ENCODE measurements around the gene EIF1.

GRCh38 chr17:41710472-41711090, 21.9 kb downstream of the EIF1 start:
- TF ChIP-seq CTCF (IDR thresholded peaks at IDR 0.05) (no peak), USF2 (CRISPR knock-in tag; IDR thresholded peaks at IDR 0.05) (no peak), ZNF425 (CRISPR knock-in tag; conservative IDR thresholded peaks at IDR 0.05) (no peak), JUN (CRISPR knock-in tag; IDR thresholded peaks at IDR 0.05) (no peak), PREB (CRISPR knock-in tag; IDR thresholded peaks at IDR 0.05; ENCODE audit: borderline replicate concordance) (no peak), MLX (CRISPR knock-in tag; IDR thresholded peaks at IDR 0.05) (no peak), TP53 (CRISPR knock-in tag; IDR thresholded peaks at IDR 0.05) (no peak), ZNF138 (CRISPR knock-in tag; conservative IDR thresholded peaks at IDR 0.05) (no peak), ZNF121 (CRISPR knock-in tag; IDR thresholded peaks at IDR 0.05) (no peak), CREB1 (CRISPR knock-in tag; IDR thresholded peaks at IDR 0.05) (no peak), NFE2L1 (CRISPR knock-in tag; IDR thresholded peaks at IDR 0.05) (no peak), ZNF512 (CRISPR knock-in tag; IDR thresholded peaks at IDR 0.05; ENCODE audit: borderline replicate concordance) (no peak), NR1H2 (CRISPR knock-in tag; IDR thresholded peaks at IDR 0.05) (no peak)

Data from WTC11 (cell line).